H9 (cell line): Measurements from ENCODE around the gene CTNNBL1. TPM values are rescaled to one million over a fixed set of nuclear protein-coding genes. Genes with fewer than 3 reads are reported as not detected.

ENCODE experiments used
- DNase-seq: peaks from one replicate; pipeline ENCODE4 v3.0.0-alpha.2; 2017
- H2AFZ ChIP-seq: one replicate; pipeline ENCODE4 v1.6.1; 2013; ENCODE audit warnings: mild to moderate bottlenecking, low read length, control low read depth, moderate library complexity
- H2AK5ac ChIP-seq: 2 replicates; pipeline ENCODE4 v1.6.1; 2013; ENCODE audit warnings: low read length, control low read depth, mixed read lengths; ENCODE audit not compliant: insufficient read length
- H2BK120ac ChIP-seq: one replicate; pipeline ENCODE4 v1.6.1; 2013; ENCODE audit warnings: low read depth, mild to moderate bottlenecking, low read length, control low read depth, inconsistent platforms; ENCODE audit not compliant: poor library complexity, severe bottlenecking
- H2BK12ac ChIP-seq: 2 replicates; pipeline ENCODE4 v1.6.1; 2013; ENCODE audit warnings: low read length, control low read depth, mixed read lengths, low read depth; ENCODE audit not compliant: insufficient read length
- H2BK15ac ChIP-seq: 2 replicates; pipeline ENCODE4 v1.6.1; 2013; ENCODE audit warnings: low read depth, low read length, control low read depth
- H2BK20ac ChIP-seq: one replicate; pipeline ENCODE4 v1.6.1; 2013; ENCODE audit warnings: low read depth, mild to moderate bottlenecking, low read length, control low read depth, inconsistent platforms; ENCODE audit not compliant: poor library complexity, severe bottlenecking
- H2BK5ac ChIP-seq: 2 replicates; pipeline ENCODE4 v1.6.1; 2013; ENCODE audit warnings: low read length, control low read depth, mixed read lengths; ENCODE audit not compliant: insufficient read length
- H3K14ac ChIP-seq: 2 replicates; pipeline ENCODE4 v1.6.1; 2013; ENCODE audit warnings: low read length, control low read depth; ENCODE audit not compliant: insufficient read depth
- H3K18ac ChIP-seq: 2 replicates; pipeline ENCODE4 v1.6.1; 2013; ENCODE audit warnings: low read depth, mild to moderate bottlenecking, mixed read lengths, low read length, control low read depth; ENCODE audit not compliant: insufficient read length
- H3K23ac ChIP-seq: 2 replicates; pipeline ENCODE4 v1.6.1; 2013; ENCODE audit warnings: low read length, control low read depth, mixed read lengths, low read depth; ENCODE audit not compliant: insufficient read length
- H3K23me2 ChIP-seq: 2 replicates; pipeline ENCODE4 v1.6.1; 2013; ENCODE audit warnings: low read depth, mild to moderate bottlenecking, mixed read lengths, low read length, control low read depth; ENCODE audit not compliant: insufficient read length, poor library complexity, severe bottlenecking
- H3K27ac ChIP-seq: 2 replicates; pipeline ENCODE4 v1.5.1; 2013; ENCODE audit warnings: low read length, control low read depth, mixed read lengths, low read depth; ENCODE audit not compliant: insufficient read length
- H3K27me3 ChIP-seq: 2 replicates; pipeline ENCODE4 v1.6.1; 2013; ENCODE audit warnings: low read length, control low read depth, inconsistent platforms; ENCODE audit not compliant: insufficient read depth
- H3K4ac ChIP-seq: 2 replicates; pipeline ENCODE4 v1.6.1; 2013; ENCODE audit warnings: low read depth, mild to moderate bottlenecking, control low read depth, inconsistent platforms, low read length, moderate library complexity
- H3K4me1 ChIP-seq: 2 replicates; pipeline ENCODE4 v1.6.1; 2013; ENCODE audit warnings: low read length, control low read depth, inconsistent platforms; ENCODE audit not compliant: insufficient read depth
- H3K4me2 ChIP-seq: 2 replicates; pipeline ENCODE4 v1.6.1; 2013; ENCODE audit warnings: low read length, control low read depth, mixed read lengths; ENCODE audit not compliant: insufficient read length, insufficient read depth
- H3K56ac ChIP-seq: 2 replicates; pipeline ENCODE4 v1.6.1; 2013; ENCODE audit warnings: low read depth, mild to moderate bottlenecking, mixed read lengths, low read length, control low read depth; ENCODE audit not compliant: insufficient read length
- H3K79me1 ChIP-seq: 2 replicates; pipeline ENCODE4 v1.6.1; 2013; ENCODE audit warnings: low read depth, mild to moderate bottlenecking, moderate library complexity, low read length, control low read depth, inconsistent platforms; ENCODE audit not compliant: insufficient read depth, poor library complexity, severe bottlenecking
- H3K79me2 ChIP-seq: 2 replicates; pipeline ENCODE4 v1.6.1; 2013; ENCODE audit warnings: low read length, control low read depth, inconsistent platforms; ENCODE audit not compliant: insufficient read depth
- H3K9ac ChIP-seq: 2 replicates; pipeline ENCODE4 v1.6.1; 2013; ENCODE audit warnings: low read length, control low read depth, mixed read lengths; ENCODE audit not compliant: insufficient read length; ENCODE audit errors: extremely low read depth
- H3K9me3 ChIP-seq: one replicate; pipeline ENCODE4 v1.6.1; 2013; ENCODE audit warnings: low read depth, low read length, inconsistent platforms; ENCODE audit not compliant: control insufficient read depth
- H3T11ph ChIP-seq: one replicate; pipeline ENCODE4 v1.6.1; 2013; ENCODE audit warnings: mild to moderate bottlenecking, low read length, control low read depth, inconsistent platforms
- H4K20me1 ChIP-seq: one replicate; pipeline ENCODE4 v1.6.1; 2013; ENCODE audit not compliant: control insufficient read depth, insufficient read length, insufficient read depth
- H4K5ac ChIP-seq: 2 replicates; pipeline ENCODE4 v1.6.1; 2013; ENCODE audit warnings: low read depth, mild to moderate bottlenecking, mixed read lengths, low read length, control low read depth; ENCODE audit not compliant: insufficient read length
- H4K8ac ChIP-seq: replicated peaks from 2 replicates; pipeline ENCODE4 v1.6.1; 2013; ENCODE audit warnings: low read length, control low read depth, mixed read lengths, low read depth; ENCODE audit not compliant: insufficient read length
- H4K91ac ChIP-seq: 2 replicates; pipeline ENCODE4 v1.6.1; 2013; ENCODE audit warnings: low read depth, mild to moderate bottlenecking, moderate library complexity, mixed read lengths, low read length, control low read depth; ENCODE audit not compliant: insufficient read length
- H3K27ac Mint-ChIP-seq, 3 experiments: 2 replicates in 2 of 3; 3 replicates in 1 of 3; pipeline ENCODE4 v1.8.0; 2020 to 2021; ENCODE audit warnings: mixed read lengths in 3 of 3, mild to moderate bottlenecking in 1 of 3, moderate library complexity in 1 of 3
- H3K27me3 Mint-ChIP-seq: 2 replicates; pipeline ENCODE4 v1.8.0; 2021; ENCODE audit warnings: low read depth, mild to moderate bottlenecking, moderate library complexity, mixed read lengths
- H3K36me3 Mint-ChIP-seq, 3 experiments: 2 replicates in 2 of 3; 3 replicates in 1 of 3; pipeline ENCODE4 v1.8.0; 2020 to 2021; ENCODE audit warnings: low read depth in 3 of 3, mixed read lengths in 3 of 3; ENCODE audit not compliant: insufficient read depth in 1 of 3
- H3K4me1 Mint-ChIP-seq, 2 experiments: 2 replicates each; pipeline ENCODE4 v1.8.0; 2020; ENCODE audit warnings: mixed read lengths in 2 of 2
- H3K4me3 Mint-ChIP-seq, 2 experiments: 2 replicates in 1 of 2; 3 replicates in 1 of 2; pipeline ENCODE4 v1.8.0; 2020 to 2021; ENCODE audit warnings: mild to moderate bottlenecking in 2 of 2, mixed read lengths in 2 of 2, moderate library complexity in 1 of 2
- H3K9me3 Mint-ChIP-seq, 2 experiments: 2 replicates in 1 of 2; 3 replicates in 1 of 2; pipeline ENCODE4 v1.8.0; 2020; ENCODE audit warnings: mild to moderate bottlenecking in 2 of 2, mixed read lengths in 2 of 2, moderate library complexity in 1 of 2
- CTCF ChIP-seq: fragments of 200-600 bp; sonication (generic); conservative IDR thresholded peaks from 3 replicates; pipeline ENCODE4 v1.8.0; 2021; ENCODE audit warnings: antibody characterized with exemption, mild to moderate bottlenecking
- WGBS: extraction: QIAGEN DNeasy Blood & Tissue Kit; methylation state at CpG from one replicate; pipeline ENCODE4 v1.1.7; 2013; ENCODE audit warnings: missing lambda C conversion rate, low lambda C conversion rate, mixed read lengths; ENCODE audit not compliant: insufficient read length; ENCODE audit errors: extremely low coverage; 5-methylcytosine and 5-hydroxymethylcytosine counted together
- total RNA-seq: library from RNA; stranded (reverse); gene quantifications from 2 replicates; pipeline ENCODE4 v1.2.1, GENCODE V29; 2021

Gene CTNNBL1
- total RNA-seq, 1 experiment from 2014 or later, result 67.2 TPM

DNA sequence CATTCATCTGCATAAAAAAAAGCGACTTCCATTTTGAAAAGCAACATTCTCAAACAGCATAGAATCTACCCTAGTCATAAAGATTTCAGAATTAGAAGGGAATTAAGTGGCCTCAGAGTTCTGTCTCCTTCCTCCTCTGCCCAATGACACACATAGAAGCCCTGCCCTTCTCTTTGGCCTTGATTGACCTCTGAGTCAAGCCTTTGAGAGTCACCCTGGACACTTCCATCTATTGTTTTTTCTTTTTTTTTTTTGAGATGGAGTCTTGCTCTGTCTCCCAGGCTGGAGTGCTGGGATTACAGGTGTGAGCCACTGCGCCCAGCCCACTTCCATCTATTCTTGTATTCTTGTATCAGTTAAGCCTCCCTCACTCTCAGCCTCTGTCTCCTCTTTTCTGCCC is 44.8 kb upstream of the CTNNBL1 start:
- Histone ChIP-seq H3K23ac (no peak overlapping the region), H3K9me3 (no peaks in the 10 kb centered on the region), H4K8ac (no peak overlapping the region), H3K4me1 (no peaks in the 10 kb centered on the region), H2BK20ac (no peak overlapping the region), H4K5ac (no peak overlapping the region), H3K23me2 (no peaks in the 10 kb centered on the region), H3K4ac (no peak overlapping the region), H3K27me3 (no peaks in the 10 kb centered on the region), H2AK5ac (no peak overlapping the region), H2BK12ac (no peak overlapping the region), H3K27ac (no peak overlapping the region), H3K79me2 (no peaks in the 10 kb centered on the region), H4K20me1 (no peaks in the 10 kb centered on the region), H2BK15ac (no peak overlapping the region), H2AFZ (no peak overlapping the region), H3K18ac (no peak overlapping the region), H2BK120ac (no peak overlapping the region), H3T11ph (no peak overlapping the region), H3K14ac (no peak overlapping the region), H2BK5ac (no peak overlapping the region), H3K4me2 (no peak overlapping the region), H4K91ac (no peak overlapping the region), H3K9ac (no peak overlapping the region), H3K56ac (no peak overlapping the region), H3K79me1 (no peaks in the 10 kb centered on the region)
- WGBS, result no CpG with 5 or more reads among the region's 2 CpGs
- H3K27ac Mint-ChIP-seq, result no peak overlapping the region; a peak in 1 of 7 replicates
- H3K36me3 Mint-ChIP-seq, result no peaks in the 10 kb centered on the region; a peak in 1 of 7 replicates
- peaks cover 4% of the 10 kb centered on the region for H3K27me3 Mint-ChIP-seq
- no peak overlapping the region for H3K4me3 Mint-ChIP-seq
- H3K9me3 Mint-ChIP-seq, result peaks cover 0 to 2% of the 10 kb centered on the region in 2 experiments; a peak in 2 of 5 replicates
- H3K4me1 Mint-ChIP-seq, result peaks cover 10 to 19% of the 10 kb centered on the region in 2 experiments
- DNase-seq, result no peak
- no peak for TF ChIP-seq CTCF
